ENCODE measurements around the gene IGSF21.

The IGSF21 gene

DNA sequence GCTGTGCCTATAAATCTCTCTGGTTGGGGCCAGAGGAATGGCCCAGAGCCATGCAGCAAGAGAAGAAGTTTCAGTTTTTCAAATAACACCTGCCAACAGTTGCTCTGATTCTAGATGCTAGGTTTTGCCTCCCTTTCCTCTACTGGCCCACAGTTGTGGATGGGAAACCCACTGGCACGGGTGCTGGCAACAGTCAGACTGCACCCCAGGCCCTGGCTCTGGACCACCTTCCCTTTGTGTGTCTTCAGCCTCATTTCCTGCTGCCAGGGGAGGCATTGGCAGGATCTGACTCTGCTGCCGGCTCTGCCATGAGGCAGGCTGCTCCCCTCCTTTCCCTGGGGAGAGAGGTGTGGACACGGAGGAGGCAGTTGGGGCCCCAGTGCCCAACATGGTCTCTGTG, 142.0 kb downstream of the IGSF21 start:
- no peak for TF ChIP-seq SNAI2 (CRISPR knock-in tag; IDR thresholded peaks at IDR 0.05)
- TF ChIP-seq PPARA (CRISPR knock-in tag; IDR thresholded peaks at IDR 0.05; ENCODE audit: borderline replicate concordance), result no peak
- no peak for TF ChIP-seq BACH2 (CRISPR knock-in tag; IDR thresholded peaks at IDR 0.05; ENCODE audit: borderline replicate concordance)
- TF ChIP-seq ZNF565 (CRISPR knock-in tag; conservative IDR thresholded peaks at IDR 0.05; ENCODE audit: low read depth), result no peak
- TF ChIP-seq ZNF8 (CRISPR knock-in tag; IDR thresholded peaks at IDR 0.05), result no peak
- TF ChIP-seq GLIS3 (CRISPR knock-in tag; IDR thresholded peaks at IDR 0.05), result no peak
- TF ChIP-seq, protein P1, sequence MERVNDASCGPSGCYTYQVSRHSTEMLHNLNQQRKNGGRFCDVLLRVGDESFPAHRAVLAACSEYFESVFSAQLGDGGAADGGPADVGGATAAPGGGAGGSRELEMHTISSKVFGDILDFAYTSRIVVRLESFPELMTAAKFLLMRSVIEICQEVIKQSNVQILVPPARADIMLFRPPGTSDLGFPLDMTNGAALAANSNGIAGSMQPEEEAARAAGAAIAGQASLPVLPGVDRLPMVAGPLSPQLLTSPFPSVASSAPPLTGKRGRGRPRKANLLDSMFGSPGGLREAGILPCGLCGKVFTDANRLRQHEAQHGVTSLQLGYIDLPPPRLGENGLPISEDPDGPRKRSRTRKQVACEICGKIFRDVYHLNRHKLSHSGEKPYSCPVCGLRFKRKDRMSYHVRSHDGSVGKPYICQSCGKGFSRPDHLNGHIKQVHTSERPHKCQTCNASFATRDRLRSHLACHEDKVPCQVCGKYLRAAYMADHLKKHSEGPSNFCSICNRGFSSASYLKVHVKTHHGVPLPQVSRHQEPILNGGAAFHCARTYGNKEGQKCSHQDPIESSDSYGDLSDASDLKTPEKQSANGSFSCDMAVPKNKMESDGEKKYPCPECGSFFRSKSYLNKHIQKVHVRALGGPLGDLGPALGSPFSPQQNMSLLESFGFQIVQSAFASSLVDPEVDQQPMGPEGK (CRISPR knock-in tag; IDR thresholded peaks at IDR 0.05; ENCODE audit: borderline replicate concordance), result no peak
- TF ChIP-seq TOX (CRISPR knock-in tag; IDR thresholded peaks at IDR 0.05; ENCODE audit: borderline replicate concordance), result no peak
- ATAC-seq, result no peak

DNA sequence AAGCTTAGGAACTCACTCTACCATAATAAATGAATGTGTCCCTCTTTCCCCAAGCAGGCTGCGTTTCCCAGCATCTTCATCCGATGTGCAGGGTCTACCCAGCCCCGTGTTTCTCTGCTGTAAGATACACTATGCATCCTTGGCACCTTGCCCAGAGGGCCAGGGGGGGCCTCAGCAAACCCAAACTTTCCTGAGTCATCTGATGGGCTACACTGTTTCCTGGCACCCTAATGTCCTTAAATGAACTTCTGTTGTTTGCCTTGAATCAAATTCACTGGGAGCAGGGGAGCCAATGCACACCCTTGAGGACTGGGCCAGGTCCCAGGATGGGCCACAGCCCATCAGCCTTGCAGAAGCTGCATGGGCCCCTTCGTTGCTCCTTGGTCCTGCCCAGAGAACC, 145.5 kb downstream of the IGSF21 start:
- ATAC-seq, result no peak
- TF ChIP-seq TCF4 (CRISPR knock-in tag; IDR thresholded peaks at IDR 0.05; ENCODE audit: borderline replicate concordance) (no peak), ZFP30 (CRISPR knock-in tag; IDR thresholded peaks at IDR 0.05) (no peak), CSDC2 (CRISPR knock-in tag; IDR thresholded peaks at IDR 0.05) (no peak), ARNTL (CRISPR knock-in tag; IDR thresholded peaks at IDR 0.05; ENCODE audit: borderline replicate concordance, low read depth) (no peak), ESRRG (CRISPR knock-in tag; IDR thresholded peaks at IDR 0.05) (no peak), POU6F1 (CRISPR knock-in tag; IDR thresholded peaks at IDR 0.05; ENCODE audit: borderline replicate concordance, low read depth) (no peak), PPARA (CRISPR knock-in tag; IDR thresholded peaks at IDR 0.05; ENCODE audit: borderline replicate concordance) (no peak), ZC3H10 (CRISPR knock-in tag; IDR thresholded peaks at IDR 0.05) (no peak), ZNF8 (CRISPR knock-in tag; IDR thresholded peaks at IDR 0.05) (no peak), OSR1 (CRISPR knock-in tag; IDR thresholded peaks at IDR 0.05) (no peak), ZNF565 (CRISPR knock-in tag; conservative IDR thresholded peaks at IDR 0.05; ENCODE audit: low read depth) (no peak), ISL1 (CRISPR knock-in tag; IDR thresholded peaks at IDR 0.05) (no peak)

DNA sequence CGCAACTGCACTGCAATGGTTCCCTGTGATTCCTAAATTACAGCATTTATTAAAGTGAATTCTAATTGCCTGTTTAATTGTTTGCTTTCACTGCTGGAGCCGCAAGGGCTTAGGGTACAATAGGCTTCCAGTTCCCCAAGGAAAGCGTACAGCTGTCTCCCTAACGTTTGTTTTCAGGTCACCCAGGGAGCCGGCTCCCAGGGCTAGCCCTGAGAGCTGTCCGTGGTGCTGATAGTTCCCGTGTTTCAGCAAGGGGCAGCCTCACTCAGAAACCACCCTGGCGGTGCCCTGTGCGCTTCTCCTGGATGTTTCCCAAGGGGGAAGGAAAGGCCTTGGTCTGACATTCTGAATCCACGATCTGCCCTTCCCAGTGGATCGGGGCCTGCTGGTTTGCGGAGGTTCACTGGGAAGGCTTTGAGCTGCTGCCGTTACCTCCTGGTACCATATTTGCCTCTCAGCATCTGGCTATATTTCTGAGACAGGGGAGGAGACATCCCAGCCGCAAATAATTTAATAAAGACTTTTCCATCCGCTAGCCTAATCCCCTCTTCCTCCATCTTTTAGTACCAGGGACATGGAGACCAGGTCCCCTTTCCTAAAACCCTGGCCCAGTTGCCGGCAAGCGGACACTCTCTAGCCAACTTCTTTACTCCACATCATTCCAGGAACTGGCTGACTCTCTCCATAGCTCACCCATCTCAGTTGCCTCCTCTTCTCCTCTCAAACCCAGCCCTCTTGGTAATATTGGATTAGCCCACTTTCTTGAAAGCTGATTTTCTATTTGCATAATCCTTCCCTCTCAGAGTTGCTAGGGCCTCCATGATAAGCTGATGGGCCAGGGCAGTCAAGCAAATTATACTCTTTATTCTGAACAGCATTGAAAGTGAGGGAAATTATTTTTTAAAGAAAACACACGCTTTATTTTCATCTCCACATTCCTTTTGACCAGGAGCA, 149.0 kb downstream of the IGSF21 start:
- TF ChIP-seq SNAI2 (CRISPR knock-in tag; IDR thresholded peaks at IDR 0.05), result peak; percentile 26; the same call in 1 of the 2 replicates
- TF ChIP-seq ZFP30 (CRISPR knock-in tag; IDR thresholded peaks at IDR 0.05), result no peak
- ATAC-seq, result no peak

DNA sequence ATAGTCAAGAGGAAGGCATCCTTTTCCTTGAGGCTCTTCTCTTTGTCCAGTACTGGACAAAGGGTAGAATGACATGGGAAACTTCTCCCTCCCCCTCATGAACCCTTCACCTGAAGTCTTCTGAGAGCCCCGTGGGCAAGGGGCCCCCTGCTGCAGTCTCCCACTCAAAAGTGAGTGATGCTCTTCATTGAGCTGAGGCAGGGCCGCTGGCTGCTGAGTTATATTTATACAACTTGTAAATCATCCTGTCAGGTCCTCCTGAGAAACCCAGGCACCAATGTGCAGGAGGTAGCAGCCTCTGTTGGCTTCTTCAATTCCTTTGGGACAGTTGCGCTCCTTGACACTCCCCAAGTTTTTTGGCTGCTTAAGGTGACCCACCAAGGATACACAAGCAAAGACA, 150.2 kb downstream of the IGSF21 start:
- no peak for ATAC-seq
- TF ChIP-seq SNAI2 (CRISPR knock-in tag; IDR thresholded peaks at IDR 0.05) (no peak), ZNF70 (CRISPR knock-in tag; IDR thresholded peaks at IDR 0.05) (no peak), GLIS3 (CRISPR knock-in tag; IDR thresholded peaks at IDR 0.05) (no peak), TCF4 (CRISPR knock-in tag; IDR thresholded peaks at IDR 0.05; ENCODE audit: borderline replicate concordance) (no peak), CSRNP3 (CRISPR knock-in tag; IDR thresholded peaks at IDR 0.05) (no peak), ZC3H10 (CRISPR knock-in tag; IDR thresholded peaks at IDR 0.05) (no peak), CSDC2 (CRISPR knock-in tag; IDR thresholded peaks at IDR 0.05) (no peak), ZFP30 (CRISPR knock-in tag; IDR thresholded peaks at IDR 0.05) (no peak), ISL1 (CRISPR knock-in tag; IDR thresholded peaks at IDR 0.05) (no peak), ARNTL (CRISPR knock-in tag; IDR thresholded peaks at IDR 0.05; ENCODE audit: borderline replicate concordance, low read depth) (no peak), ZNF8 (CRISPR knock-in tag; IDR thresholded peaks at IDR 0.05) (no peak), POU6F1 (CRISPR knock-in tag; IDR thresholded peaks at IDR 0.05; ENCODE audit: borderline replicate concordance, low read depth) (no peak), RARB (CRISPR knock-in tag; IDR thresholded peaks at IDR 0.05) (no peak), OSR1 (CRISPR knock-in tag; IDR thresholded peaks at IDR 0.05) (no peak)
- TF ChIP-seq, protein P2, sequence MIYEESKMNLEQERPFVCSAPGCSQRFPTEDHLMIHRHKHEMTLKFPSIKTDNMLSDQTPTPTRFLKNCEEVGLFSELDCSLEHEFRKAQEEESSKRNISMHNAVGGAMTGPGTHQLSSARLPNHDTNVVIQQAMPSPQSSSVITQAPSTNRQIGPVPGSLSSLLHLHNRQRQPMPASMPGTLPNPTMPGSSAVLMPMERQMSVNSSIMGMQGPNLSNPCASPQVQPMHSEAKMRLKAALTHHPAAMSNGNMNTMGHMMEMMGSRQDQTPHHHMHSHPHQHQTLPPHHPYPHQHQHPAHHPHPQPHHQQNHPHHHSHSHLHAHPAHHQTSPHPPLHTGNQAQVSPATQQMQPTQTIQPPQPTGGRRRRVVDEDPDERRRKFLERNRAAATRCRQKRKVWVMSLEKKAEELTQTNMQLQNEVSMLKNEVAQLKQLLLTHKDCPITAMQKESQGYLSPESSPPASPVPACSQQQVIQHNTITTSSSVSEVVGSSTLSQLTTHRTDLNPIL (CRISPR knock-in tag; IDR thresholded peaks at IDR 0.05; ENCODE audit: low read depth), result no peak
- TF ChIP-seq, protein P1 (CRISPR knock-in tag; IDR thresholded peaks at IDR 0.05; ENCODE audit: borderline replicate concordance), result no peak

Data from SK-N-SH treated with all-trans-retinoic acid at 6 μM for 48 hours (cell line).